Uterus (tissue), 2 donors: ENCODE measurements around the gene MED1.

Experiments used
- POLR2A ChIP-seq, 2 donors: fragments of 450-650 bp; IDR thresholded peaks; one replicate each; pipeline ENCODE4 v1.6.1; 2016; ENCODE audit warnings: antibody characterized with exemption in 2 of 2, mild to moderate bottlenecking in 1 of 2, moderate library complexity in 1 of 2
- TF ChIP-seq, protein P1 (sequence below), 4 experiments: fragments of 200-600 bp in 2 of 4; fragments of 450-650 bp in 2 of 4; sonication (generic) in 2 of 4; IDR thresholded peaks; one replicate each; pipeline ENCODE4 v1.5.1; 2016 to 2019; ENCODE audit warnings: antibody characterized with exemption in 4 of 4, mild to moderate bottlenecking in 2 of 4, moderate library complexity in 1 of 4

DNA sequence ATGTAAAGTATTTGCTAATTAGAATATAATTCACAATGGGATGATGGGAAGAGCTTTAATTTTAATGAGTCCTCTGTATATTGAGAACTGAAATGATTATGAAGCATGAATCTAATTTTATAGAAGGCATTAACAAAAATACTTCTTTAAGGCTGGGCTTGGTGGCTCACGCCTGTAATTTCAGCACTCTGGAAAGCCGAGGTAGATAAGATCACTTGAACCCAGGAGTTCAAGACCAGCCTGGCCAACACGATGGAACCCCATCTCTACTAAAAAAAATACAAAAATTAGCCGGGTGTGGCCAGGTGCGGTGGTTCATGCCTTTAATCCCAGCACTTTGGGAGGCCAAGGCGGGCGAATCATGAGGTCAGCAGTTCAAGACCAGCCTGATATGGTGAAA, 22.2 kb upstream of the MED1 start:
- TF ChIP-seq, protein P1, sequence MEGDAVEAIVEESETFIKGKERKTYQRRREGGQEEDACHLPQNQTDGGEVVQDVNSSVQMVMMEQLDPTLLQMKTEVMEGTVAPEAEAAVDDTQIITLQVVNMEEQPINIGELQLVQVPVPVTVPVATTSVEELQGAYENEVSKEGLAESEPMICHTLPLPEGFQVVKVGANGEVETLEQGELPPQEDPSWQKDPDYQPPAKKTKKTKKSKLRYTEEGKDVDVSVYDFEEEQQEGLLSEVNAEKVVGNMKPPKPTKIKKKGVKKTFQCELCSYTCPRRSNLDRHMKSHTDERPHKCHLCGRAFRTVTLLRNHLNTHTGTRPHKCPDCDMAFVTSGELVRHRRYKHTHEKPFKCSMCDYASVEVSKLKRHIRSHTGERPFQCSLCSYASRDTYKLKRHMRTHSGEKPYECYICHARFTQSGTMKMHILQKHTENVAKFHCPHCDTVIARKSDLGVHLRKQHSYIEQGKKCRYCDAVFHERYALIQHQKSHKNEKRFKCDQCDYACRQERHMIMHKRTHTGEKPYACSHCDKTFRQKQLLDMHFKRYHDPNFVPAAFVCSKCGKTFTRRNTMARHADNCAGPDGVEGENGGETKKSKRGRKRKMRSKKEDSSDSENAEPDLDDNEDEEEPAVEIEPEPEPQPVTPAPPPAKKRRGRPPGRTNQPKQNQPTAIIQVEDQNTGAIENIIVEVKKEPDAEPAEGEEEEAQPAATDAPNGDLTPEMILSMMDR (IDR thresholded peaks at IDR 0.05), result no peak
- TF ChIP-seq POLR2A (IDR thresholded peaks at IDR 0.05), result no peak
